ENCODE measurements around the gene GPHN. TPM values are rescaled to one million over a fixed set of nuclear protein-coding genes. Genes with fewer than 3 reads are reported as not detected.

GPHN gene
- total RNA-seq (2022) (34.9 and 35.0 TPM in 2 replicates), Bru-seq, nascent RNA (percentile 79 among the genes with signal in this experiment), BruChase-seq, experiment 1, labeled RNA remaining after a 6-hour chase (percentile 61 among the genes with signal in this experiment), BruChase-seq, experiment 2, labeled RNA remaining after a 2-hour chase (percentile 63 among the genes with signal in this experiment)
- long read RNA-seq, full-length matches to known transcripts: 7 of 31 reads
- long read RNA-seq, partial matches to known transcripts: 18 of 31 reads
- long read RNA-seq, other reads (novel, unspliced or antisense): 6 of 31 reads

GRCh38 chr14:66507722-66508546 lies at the start of gene GPHN:
GPHN (plus strand) TSS chr14:66508147.
- H3K27me3 Mint-ChIP-seq (ENCODE audit: unreplicated experiment): no peaks in the 10 kb centered on the region
- intact Hi-C loops (cut with micrococcal nuclease; ENCODE audit: unreplicated experiment): loop anchor here (5.0 kb wide), 2 partner anchors 94 to 134 kb away; no protein-coding TSS in a partner anchor

DNA sequence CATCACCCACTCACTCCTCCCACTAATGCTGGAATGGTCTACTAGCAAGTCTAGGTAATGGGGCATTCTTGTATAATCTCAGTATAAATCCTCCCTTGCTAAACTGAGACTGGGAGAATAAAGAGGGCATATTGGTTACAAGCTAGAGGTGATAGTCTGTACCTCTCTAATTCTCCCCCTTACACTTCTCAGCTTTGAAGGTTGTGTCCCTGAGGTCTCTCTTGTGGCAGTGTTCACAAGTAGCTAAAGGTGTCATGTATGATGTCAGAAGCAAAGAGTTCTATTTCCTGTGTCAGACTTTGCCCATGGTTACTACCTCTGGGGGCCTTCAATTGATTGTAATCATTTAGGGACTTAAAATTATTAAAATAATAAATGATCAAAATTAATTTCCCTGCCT lies 48.3 kb upstream of the GPHN start:
- CTCF ChIA-PET: interaction anchor here (1.0 kb wide), 1 partner anchor 10 kb away, joined by 3 read pairs; no protein-coding TSS in a partner anchor
- Mint-ChIP-seq H3K4me1 (ENCODE audit: low read depth, unreplicated experiment) (no peaks in the 10 kb centered on the region), H3K4me3 (ENCODE audit: low read depth, unreplicated experiment) (no peak overlapping the region), H3K27me3 (ENCODE audit: unreplicated experiment) (no peaks in the 10 kb centered on the region), H3K27ac (ENCODE audit: unreplicated experiment) (no peak overlapping the region), H3K9me3 (ENCODE audit: low read depth, unreplicated experiment) (peaks cover 3% of the 10 kb centered on the region), H3K36me3 (ENCODE audit: insufficient read depth, unreplicated experiment) (no peaks in the 10 kb centered on the region)
- no peak for DNase-seq
- no TSS peak for BruUV-seq (replicated peaks)
- intact Hi-C loops (cut with micrococcal nuclease; ENCODE audit: unreplicated experiment): no loop called here
- TF ChIP-seq CTCF (IDR thresholded peaks at IDR 0.05; ENCODE audit: unreplicated experiment): no peak

More at GRCh38 chr14:66507722-66508546, at the start of gene GPHN:
- CTCF ChIA-PET: interaction anchor here (0.6 to 1.5 kb wide), 5 partner anchors 13 to 517 kb away, joined by 3 to 5 read pairs (median 3); no protein-coding TSS in a partner anchor
- BruUV-seq (replicated peaks): no TSS peak
- Mint-ChIP-seq H3K27ac (ENCODE audit: unreplicated experiment) (peak within 1 kb of the TSS; percentile 89), H3K4me3 (ENCODE audit: low read depth, unreplicated experiment) (peak within 1 kb of the TSS; percentile 99), H3K9me3 (ENCODE audit: low read depth, unreplicated experiment) (no peaks in the 10 kb centered on the region), H3K4me1 (ENCODE audit: low read depth, unreplicated experiment) (peaks cover 16% of the 10 kb centered on the region), H3K36me3 (ENCODE audit: insufficient read depth, unreplicated experiment) (peaks cover 35% of the 10 kb centered on the region)
- peak; percentile 95 for DNase-seq
- TF ChIP-seq CTCF (IDR thresholded peaks at IDR 0.05; ENCODE audit: unreplicated experiment): no peak

- Mint-ChIP-seq H3K4me1 (ENCODE audit: low read depth, unreplicated experiment) (no peaks in the 10 kb centered on the region), H3K4me3 (ENCODE audit: low read depth, unreplicated experiment) (no peak overlapping the region), H3K36me3 (ENCODE audit: insufficient read depth, unreplicated experiment) (no peaks in the 10 kb centered on the region), H3K27me3 (ENCODE audit: unreplicated experiment) (no peaks in the 10 kb centered on the region), H3K27ac (ENCODE audit: unreplicated experiment) (no peak overlapping the region), H3K9me3 (ENCODE audit: low read depth, unreplicated experiment) (no peaks in the 10 kb centered on the region)
- CTCF ChIA-PET: no interaction called here
- intact Hi-C loops (cut with micrococcal nuclease; ENCODE audit: unreplicated experiment): no loop called here
- no peak for DNase-seq
- no peak for TF ChIP-seq CTCF (IDR thresholded peaks at IDR 0.05; ENCODE audit: unreplicated experiment)
- BruUV-seq (replicated peaks): no TSS peak
These were observed 43.7 kb upstream of the GPHN start for GRCh38 chr14:66464261-66464660.

DNA sequence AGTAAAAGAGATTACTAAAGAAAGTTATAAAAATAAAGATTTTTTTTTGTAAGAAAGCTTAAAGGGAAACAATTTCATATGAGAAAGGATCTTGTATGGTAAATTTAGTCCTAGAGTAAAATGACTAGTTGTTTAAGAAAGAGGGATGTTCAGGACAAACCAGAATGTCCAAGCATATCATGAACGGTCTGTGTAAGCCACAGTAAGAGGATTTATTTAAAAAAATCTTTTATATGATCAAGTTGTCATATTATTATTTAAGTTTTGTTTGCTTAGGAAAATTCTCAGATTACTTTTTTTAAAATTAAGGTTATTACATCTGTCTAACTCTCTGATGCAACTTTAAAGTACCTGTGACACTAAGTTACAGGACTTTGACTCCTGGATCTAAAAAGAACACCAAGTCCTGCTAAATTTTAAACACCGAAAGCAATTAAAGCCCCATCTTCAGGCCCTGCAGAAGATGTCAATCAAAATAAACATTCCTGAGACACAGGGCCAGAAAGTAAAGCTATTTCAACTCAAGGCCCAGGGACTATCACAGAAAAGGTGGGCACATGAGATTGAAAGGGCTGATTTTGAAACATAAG lies 39.1 kb upstream of the GPHN start:
- Mint-ChIP-seq H3K27me3 (ENCODE audit: unreplicated experiment) (no peaks in the 10 kb centered on the region), H3K36me3 (ENCODE audit: insufficient read depth, unreplicated experiment) (no peaks in the 10 kb centered on the region), H3K4me3 (ENCODE audit: low read depth, unreplicated experiment) (no peak overlapping the region), H3K9me3 (ENCODE audit: low read depth, unreplicated experiment) (no peaks in the 10 kb centered on the region), H3K4me1 (ENCODE audit: low read depth, unreplicated experiment) (no peaks in the 10 kb centered on the region), H3K27ac (ENCODE audit: unreplicated experiment) (no peak overlapping the region)
- DNase-seq: no peak
- no TSS peak for BruUV-seq (replicated peaks)
- intact Hi-C loops (cut with micrococcal nuclease; ENCODE audit: unreplicated experiment): no loop called here
- TF ChIP-seq CTCF (IDR thresholded peaks at IDR 0.05; ENCODE audit: unreplicated experiment): no peak
- CTCF ChIA-PET: interaction anchor here (0.5 kb wide), 1 partner anchor 21 kb away, joined by 3 read pairs; no protein-coding TSS in a partner anchor

Measured in Calu3 (cell line).